Endothelial cell of umbilical vein (primary cell): ENCODE measurements around the gene MINDY4. TPM values are rescaled to one million over a fixed set of nuclear protein-coding genes. Genes with fewer than 3 reads are reported as not detected.

Source experiments
- BruUV-seq: library from RNA; stranded (reverse); fragments of 400-500 nt; replicated peaks from 2 replicates; lab custom pipeline; 2021; lab: Mats Ljungman, UMichigan
- CTCF ChIA-PET: fragments of 300-600, 350-600 bp; sonication (Branson Sonifier 250); formaldehyde crosslinking; loops from one replicate; lab custom pipeline; 2021; ENCODE audit warnings: antibody characterized with exemption, inconsistent platforms; lab: Charles Lee
- POLR2A ChIA-PET: fragments of 300-600, 350-600 bp; sonication (Branson Sonifier 250); formaldehyde crosslinking; loops from one replicate; lab custom pipeline; 2021; ENCODE audit warnings: antibody characterized with exemption, inconsistent platforms; lab: Charles Lee
- DNase-seq: peaks from one replicate; pipeline ENCODE4 v3.0.0-alpha.2; 2011; ENCODE audit warnings: low read depth, low spot score
- FAIRE-seq: peaks from 2 replicates; lab custom pipeline; 2011; peaks lifted over from hg19 to GRCh38; lab: Jason Lieb, UNC
- H2AFZ ChIP-seq: 2 replicates; pipeline ENCODE4 v1.6.0; 2012; ENCODE audit warnings: low read depth, low read length, control low read depth, inconsistent platforms
- H3K27ac ChIP-seq: 2 replicates; pipeline ENCODE4 v1.5.1; 2011; ENCODE audit warnings: low read depth, mild to moderate bottlenecking, control low read depth, low read length, moderate library complexity; ENCODE audit not compliant: insufficient read depth
- H3K27me3 ChIP-seq, 2 experiments: 2 replicates each; pipeline versions ENCODE4 v1.6.0 to v1.6.1; 2011; ENCODE audit warnings: low read length in 2 of 2, mixed read lengths in 1 of 2; ENCODE audit not compliant: control insufficient read depth in 2 of 2, insufficient read depth in 2 of 2
- H3K36me3 ChIP-seq, 2 experiments: 2 replicates in 1 of 2; 3 replicates in 1 of 2; pipeline ENCODE4 v1.5.1; 2011; ENCODE audit warnings: low read length in 2 of 2, mild to moderate bottlenecking in 1 of 2, moderate library complexity in 1 of 2; ENCODE audit not compliant: control insufficient read depth in 2 of 2, insufficient read depth in 2 of 2; ENCODE audit errors: extremely low read depth in 1 of 2
- H3K4me1 ChIP-seq: 3 replicates; pipeline ENCODE4 v1.5.1; 2011; ENCODE audit warnings: mild to moderate bottlenecking, low read length; ENCODE audit not compliant: control insufficient read depth, insufficient read depth; ENCODE audit errors: extremely low read depth
- H3K4me2 ChIP-seq: 2 replicates; pipeline ENCODE4 v1.6.1; 2011; ENCODE audit warnings: low read length, control low read depth, mixed read lengths; ENCODE audit not compliant: insufficient read depth
- H3K4me3 ChIP-seq, 3 experiments: fragments of 200-600 bp in 1 of 3; sonication (generic), shearing (Covaris generic) in 1 of 3; replicated peaks in 1 of 3; 2 replicates each; pipeline ENCODE4 v1.5.1; 2011 to 2016; ENCODE audit warnings: control low read depth in 3 of 3, low read length in 3 of 3, mild to moderate bottlenecking in 2 of 3, inconsistent platforms in 1 of 3, low read depth in 1 of 3, moderate library complexity in 1 of 3; ENCODE audit not compliant: insufficient read depth in 1 of 3
- H3K79me2 ChIP-seq: 2 replicates; pipeline ENCODE4 v1.6.0; 2012; ENCODE audit warnings: low read length, inconsistent platforms; ENCODE audit not compliant: control insufficient read depth, insufficient read depth
- H3K9ac ChIP-seq: replicated peaks from 2 replicates; pipeline ENCODE3; 2011; ENCODE audit warnings: low read length, control low read depth; ENCODE audit not compliant: insufficient read depth; ENCODE audit errors: extremely low read depth
- H3K9me1 ChIP-seq: replicated peaks from 3 replicates; pipeline ENCODE4 v1.6.0; 2011; ENCODE audit warnings: mild to moderate bottlenecking, low read length; ENCODE audit not compliant: control insufficient read depth, insufficient read depth; ENCODE audit errors: extremely low read depth
- H3K9me3 ChIP-seq: replicated peaks from 2 replicates; pipeline ENCODE4 v1.5.1; 2012; ENCODE audit warnings: low read length, inconsistent platforms; ENCODE audit not compliant: control insufficient read depth, insufficient read depth
- H4K20me1 ChIP-seq: replicated peaks from 2 replicates; pipeline ENCODE3; 2011; ENCODE audit warnings: mild to moderate bottlenecking, low read length; ENCODE audit not compliant: control insufficient read depth, insufficient read depth; ENCODE audit errors: extremely low read depth
- EZH2 ChIP-seq: IDR thresholded peaks from 2 replicates; pipeline ENCODE4 v1.6.1; 2012; ENCODE audit warnings: borderline replicate concordance, low read depth, mild to moderate bottlenecking, moderate library complexity, low read length, inconsistent platforms; ENCODE audit not compliant: severe bottlenecking
- FOS ChIP-seq: IDR thresholded peaks from 2 replicates; pipeline ENCODE4 v1.6.1; 2011; ENCODE audit warnings: mild to moderate bottlenecking, low read length, moderate library complexity, borderline replicate concordance; ENCODE audit not compliant: insufficient read depth
- GATA2 ChIP-seq: IDR thresholded peaks from 2 replicates; pipeline ENCODE4 v1.7.0; 2011; ENCODE audit warnings: low read depth, mild to moderate bottlenecking, moderate library complexity, mixed read lengths, low read length; ENCODE audit not compliant: insufficient read length, insufficient read depth
- JUN ChIP-seq: IDR thresholded peaks from 2 replicates; pipeline ENCODE4 v1.6.1; 2011; ENCODE audit warnings: borderline replicate concordance, low read depth; ENCODE audit not compliant: insufficient read length, insufficient read depth
- MYC ChIP-seq: IDR thresholded peaks from one replicate; pipeline ENCODE4 v1.6.1; 2011; ENCODE audit warnings: mild to moderate bottlenecking, low read depth, low read length
- POLR2A ChIP-seq: IDR thresholded peaks from 2 replicates; pipeline ENCODE4 v1.6.1; 2012; ENCODE audit warnings: low read depth, mild to moderate bottlenecking, control low read depth, low read length
- POLR2AphosphoS5 ChIP-seq: IDR thresholded peaks from 2 replicates; pipeline ENCODE4 v1.6.1; 2012; ENCODE audit warnings: low read depth, mild to moderate bottlenecking, control low read depth, low read length, moderate library complexity; ENCODE audit not compliant: insufficient read depth
- dilution Hi-C: fragments of 300-500 bp; cut with MboI; formaldehyde crosslinking; loops from one replicate; pipeline ENCODE4 v1.15.0; 2019; ENCODE audit warnings: low sequenced_read_pairs; ENCODE audit not compliant: extremely low pct_ligation_motif_present
- intact Hi-C: fragments of 100-400 bp; cut with micrococcal nuclease; formaldehyde crosslinking; loops from one replicate; pipeline ENCODE4 v1.10.0; 2022
- polyA plus RNA-seq, 4 experiments: library from polyadenylated mRNA; depleted of rRNA in 3 of 4; stranded (reverse) in 3 of 4; unstranded in 1 of 4; fragments of >200 nt; gene quantifications; 2 replicates each; pipeline versions ENCODE4 v1.2.1 to v1.2.3, GENCODE V29; 2011 to 2012; ENCODE audit warnings: missing spikeins in 1 of 4
- total RNA-seq: library from RNA; stranded (reverse); gene quantifications from 2 replicates; pipeline ENCODE4 v1.2.3, GENCODE V29; 2021
- TF ChIP-seq, protein P1 (sequence below): IDR thresholded peaks from 2 replicates; pipeline ENCODE4 v1.6.1; 2011; ENCODE audit not compliant: insufficient read depth, insufficient read length
- TF ChIP-seq, protein P2 (sequence below), 2 donors: IDR thresholded peaks; 1 replicate in 1 of 2; 2 replicates in 1 of 2; pipeline ENCODE4 v1.5.1; 2011; ENCODE audit warnings: low read length in 2 of 2, mild to moderate bottlenecking in 2 of 2, moderate library complexity in 2 of 2, control low read depth in 1 of 2, inconsistent platforms in 1 of 2, low read depth in 1 of 2; ENCODE audit not compliant: insufficient read depth in 1 of 2; ENCODE audit errors: extremely low read depth in 1 of 2

MINDY4 gene
- total and polyA plus RNA-seq, 2 donors (not counting 3 experiments of a cell fraction or from before 2014, with no cell fraction given): 2.2 to 4.7 TPM

DNA sequence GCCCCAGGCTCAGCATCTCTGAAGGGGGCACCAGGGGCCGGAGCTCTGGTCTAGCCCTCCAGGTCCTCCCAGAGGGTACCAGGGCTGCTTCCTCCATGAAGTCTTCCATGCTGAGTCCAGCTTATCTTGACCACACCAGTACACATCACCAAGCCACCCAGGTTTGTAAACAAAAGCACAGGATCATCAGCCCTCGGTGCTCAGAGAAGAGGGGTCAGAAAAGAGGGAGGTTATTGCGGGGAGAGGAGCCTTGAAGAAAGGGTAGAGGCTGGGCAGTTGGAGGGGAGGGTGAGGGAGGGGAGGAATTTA is 164.3 kb downstream of the MINDY4 start:
- Histone ChIP-seq H3K79me2 (no peaks in the 10 kb centered on the region), H3K4me1 (no peaks in the 10 kb centered on the region), H3K9me3 (no peaks in the 10 kb centered on the region), H3K36me3 (no peaks in the 10 kb centered on the region), H3K27me3 (peaks cover 10 to 27% of the 10 kb centered on the region in 2 experiments), H4K20me1 (no peaks in the 10 kb centered on the region), H3K9ac (no peak overlapping the region), H3K4me3 (no peak overlapping the region), H2AFZ (no peak overlapping the region), H3K9me1 (no peaks in the 10 kb centered on the region), H3K27ac (no peak overlapping the region), H3K4me2 (no peak overlapping the region)
- intact Hi-C loops (no loop called here), dilution Hi-C loops (no loop called here)
- DNase-seq (no peak), FAIRE-seq (no peak)
- TF ChIP-seq, protein P1, sequence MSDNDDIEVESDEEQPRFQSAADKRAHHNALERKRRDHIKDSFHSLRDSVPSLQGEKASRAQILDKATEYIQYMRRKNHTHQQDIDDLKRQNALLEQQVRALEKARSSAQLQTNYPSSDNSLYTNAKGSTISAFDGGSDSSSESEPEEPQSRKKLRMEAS: no peak
- TF ChIP-seq GATA2: no peak
- no peak for TF ChIP-seq JUN
- TF ChIP-seq, protein P2, sequence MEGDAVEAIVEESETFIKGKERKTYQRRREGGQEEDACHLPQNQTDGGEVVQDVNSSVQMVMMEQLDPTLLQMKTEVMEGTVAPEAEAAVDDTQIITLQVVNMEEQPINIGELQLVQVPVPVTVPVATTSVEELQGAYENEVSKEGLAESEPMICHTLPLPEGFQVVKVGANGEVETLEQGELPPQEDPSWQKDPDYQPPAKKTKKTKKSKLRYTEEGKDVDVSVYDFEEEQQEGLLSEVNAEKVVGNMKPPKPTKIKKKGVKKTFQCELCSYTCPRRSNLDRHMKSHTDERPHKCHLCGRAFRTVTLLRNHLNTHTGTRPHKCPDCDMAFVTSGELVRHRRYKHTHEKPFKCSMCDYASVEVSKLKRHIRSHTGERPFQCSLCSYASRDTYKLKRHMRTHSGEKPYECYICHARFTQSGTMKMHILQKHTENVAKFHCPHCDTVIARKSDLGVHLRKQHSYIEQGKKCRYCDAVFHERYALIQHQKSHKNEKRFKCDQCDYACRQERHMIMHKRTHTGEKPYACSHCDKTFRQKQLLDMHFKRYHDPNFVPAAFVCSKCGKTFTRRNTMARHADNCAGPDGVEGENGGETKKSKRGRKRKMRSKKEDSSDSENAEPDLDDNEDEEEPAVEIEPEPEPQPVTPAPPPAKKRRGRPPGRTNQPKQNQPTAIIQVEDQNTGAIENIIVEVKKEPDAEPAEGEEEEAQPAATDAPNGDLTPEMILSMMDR (IDR thresholded peaks at IDR 0.05; ENCODE audit: extremely low read depth in 1 of 2, insufficient read depth in 1 of 2, low read depth in 1 of 2, low read length in 2 of 2): no peak
- TF ChIP-seq POLR2AphosphoS5: no peak
- no peak for TF ChIP-seq FOS
- TF ChIP-seq MYC: no peak
- no peak for TF ChIP-seq EZH2
- TF ChIP-seq POLR2A: no peak
- BruUV-seq: no TSS peak
- POLR2A ChIA-PET: interaction anchor here (0.7 kb wide), 1 partner anchor 51 kb away, joined by 13 read pairs; no protein-coding TSS in a partner anchor
- CTCF ChIA-PET: interaction anchor here (1.4 to 3.3 kb wide), 5 partner anchors 16 to 187 kb away, joined by 5 to 15 read pairs (median 6); no protein-coding TSS in a partner anchor
